Activated naive CD8-positive, alpha-beta T cell treated with anti-CD3 and anti-CD28 coated beads, Interleukin-2, amount 10 ng/mL, durations not matched to agents 7 days and 5 days (primary cell): ENCODE results near the gene IFNGR1. TPM values are rescaled to one million over a fixed set of nuclear protein-coding genes. Genes with fewer than 3 reads are reported as not detected.

Experiments used
- ATAC-seq: fragments of 150-1000 bp; cut with Tn5 transposase; one replicate; pipeline ENCODE4 v1.10.0; 2021; ENCODE audit warnings: low read depth, moderate library complexity
- POLR2A ChIA-PET: fragments of 350-600 bp; sonication (Branson Sonifier 250); formaldehyde crosslinking; loops from one replicate; lab custom pipeline; 2021; ENCODE audit warnings: antibody characterized with exemption; lab: Charles Lee
- DNase-seq: peaks from one replicate; pipeline ENCODE4 v3.0.0; 2021
- H3K27ac Mint-ChIP-seq: one replicate; pipeline ENCODE4 v1.8.0; 2022; ENCODE audit warnings: mild to moderate bottlenecking, mixed read lengths
- H3K27me3 Mint-ChIP-seq: one replicate; pipeline ENCODE4 v1.8.0; 2022; ENCODE audit warnings: mild to moderate bottlenecking, moderate library complexity, mixed read lengths
- H3K36me3 Mint-ChIP-seq: one replicate; pipeline ENCODE4 v1.8.0; 2021; ENCODE audit warnings: mild to moderate bottlenecking, mixed read lengths
- H3K4me1 Mint-ChIP-seq: one replicate; pipeline ENCODE4 v1.8.0; 2021; ENCODE audit warnings: mixed read lengths
- H3K4me3 Mint-ChIP-seq: one replicate; pipeline ENCODE4 v1.8.0; 2022; ENCODE audit warnings: mild to moderate bottlenecking, moderate library complexity, mixed read lengths
- H3K9me3 Mint-ChIP-seq: one replicate; pipeline ENCODE4 v1.8.0; 2021; ENCODE audit warnings: mixed read lengths
- total RNA-seq, 2 experiments: library from RNA; stranded (reverse); gene quantifications; one replicate each; pipeline ENCODE4 v1.2.3, GENCODE V29; 2021

The IFNGR1 gene
- total RNA-seq, 2 experiments from 2014 or later: 29.1 to 29.8 TPM

- Mint-ChIP-seq H3K27ac (no peak overlapping the region), H3K36me3 (peaks cover 4% of the 10 kb centered on the region), H3K4me3 (no peak overlapping the region), H3K4me1 (peaks cover 60% of the 10 kb centered on the region), H3K27me3 (peaks cover 10% of the 10 kb centered on the region), H3K9me3 (no peaks in the 10 kb centered on the region)
- DNase-seq (no peak), ATAC-seq (no peak)
- POLR2A ChIA-PET: no interaction called here
Observed at GRCh38 chr6:137230547-137230946, 11.4 kb upstream of the IFNGR1 start.

GRCh38 chr6:137229075-137229759, 10.0 kb upstream of the IFNGR1 start:
- POLR2A ChIA-PET: no interaction called here
- H3K4me3 Mint-ChIP-seq: no peak overlapping the region
- peaks cover 62% of the 10 kb centered on the region for H3K4me1 Mint-ChIP-seq

GRCh38 chr6:137227871-137228302, 8.7 kb upstream of the IFNGR1 start:
- H3K4me1 Mint-ChIP-seq: peaks cover 60% of the 10 kb centered on the region
- peaks cover 10% of the 10 kb centered on the region for H3K27me3 Mint-ChIP-seq
- H3K36me3 Mint-ChIP-seq: peaks cover 4% of the 10 kb centered on the region
- DNase-seq (no peak), ATAC-seq (no peak)
- H3K27ac Mint-ChIP-seq: no peak overlapping the region
- H3K9me3 Mint-ChIP-seq: no peaks in the 10 kb centered on the region
- POLR2A ChIA-PET: no interaction called here
- H3K4me3 Mint-ChIP-seq: no peak overlapping the region

More at GRCh38 chr6:137229075-137229759, 10.0 kb upstream of the IFNGR1 start:
- H3K27ac Mint-ChIP-seq: no peak overlapping the region
- no peaks in the 10 kb centered on the region for H3K9me3 Mint-ChIP-seq
- H3K27me3 Mint-ChIP-seq: peaks cover 10% of the 10 kb centered on the region
- no peak for DNase-seq
- H3K36me3 Mint-ChIP-seq: peaks cover 4% of the 10 kb centered on the region
- no peak for ATAC-seq

DNA sequence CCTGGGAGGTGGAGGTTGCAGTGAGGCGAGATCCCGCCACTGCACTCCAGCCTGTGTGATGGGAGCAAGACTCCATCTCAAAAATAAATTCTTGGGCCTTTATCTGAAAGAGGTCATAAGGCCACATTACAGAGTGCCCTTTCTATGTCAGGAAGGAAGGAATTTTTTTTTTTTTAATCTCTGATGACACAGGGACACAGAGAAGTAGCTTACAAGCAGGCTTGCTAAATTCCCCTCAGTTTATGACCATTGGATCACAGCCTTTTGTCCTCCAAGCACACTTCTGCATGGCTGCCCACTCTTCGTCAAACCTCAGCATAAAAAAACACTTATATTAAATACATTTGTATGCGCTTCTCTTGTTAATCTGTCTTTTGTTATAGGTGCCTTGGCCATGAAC, 7.5 kb upstream of the IFNGR1 start:
- peaks cover 4% of the 10 kb centered on the region for H3K36me3 Mint-ChIP-seq
- H3K4me1 Mint-ChIP-seq: peaks cover 52% of the 10 kb centered on the region
- no peak overlapping the region for H3K4me3 Mint-ChIP-seq
- POLR2A ChIA-PET: no interaction called here
- H3K27me3 Mint-ChIP-seq: peaks cover 10% of the 10 kb centered on the region
- no peak overlapping the region for H3K27ac Mint-ChIP-seq
- ATAC-seq: no peak
- no peak for DNase-seq
- no peaks in the 10 kb centered on the region for H3K9me3 Mint-ChIP-seq

- DNase-seq: no peak
- Mint-ChIP-seq H3K4me3 (peak overlapping the region; percentile 41), H3K9me3 (peaks cover 2% of the 10 kb centered on the region), H3K4me1 (peaks cover 40% of the 10 kb centered on the region), H3K36me3 (no peaks in the 10 kb centered on the region), H3K27ac (peak overlapping the region; percentile 67), H3K27me3 (peaks cover 10% of the 10 kb centered on the region)
- POLR2A ChIA-PET: interaction anchor here (1.5 to 1.8 kb wide), 2 partner anchors 9 kb away, joined by 3 to 11 read pairs; no protein-coding TSS in a partner anchor
- ATAC-seq: peak; percentile 32
Observed at GRCh38 chr6:137224799-137225198, 5.6 kb upstream of the IFNGR1 start.

DNA sequence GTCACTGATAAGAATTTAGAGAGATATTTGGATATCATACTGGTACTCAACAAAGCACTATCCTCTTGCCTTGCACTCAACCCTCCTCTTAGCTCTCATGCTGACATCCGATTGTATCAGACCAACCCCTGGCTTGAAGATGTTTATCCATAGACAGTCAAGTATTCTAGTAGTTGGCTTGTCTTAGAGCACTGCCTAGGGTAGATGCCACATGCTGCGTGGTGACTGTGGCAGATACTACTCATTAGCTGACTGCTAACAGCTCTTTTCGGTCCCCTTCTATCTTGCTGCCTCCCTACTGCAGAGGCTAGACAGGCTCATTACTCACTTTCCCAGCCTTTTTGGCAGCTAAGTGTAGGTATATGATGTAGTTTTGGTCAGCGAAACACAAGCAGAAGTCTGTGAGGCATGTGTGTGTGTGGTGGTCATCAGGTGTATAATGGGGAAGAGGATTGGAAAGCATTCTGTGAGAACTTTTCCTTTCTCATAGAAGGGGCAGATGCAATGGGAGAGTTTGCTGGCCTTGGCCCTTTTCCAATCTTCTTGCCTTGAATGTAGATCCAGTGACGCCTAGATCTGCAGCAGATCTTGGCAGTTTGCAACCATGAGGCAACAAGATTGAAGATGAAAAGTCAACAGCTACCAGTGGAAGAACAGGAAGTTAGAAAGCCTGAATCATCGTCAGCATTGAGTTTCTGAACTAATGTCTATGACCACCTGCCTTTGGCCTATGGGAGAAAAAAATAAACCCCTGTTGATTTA, 4.4 kb upstream of the IFNGR1 start:
- Mint-ChIP-seq H3K27ac (peak overlapping the region; percentile 11), H3K9me3 (peaks cover 2% of the 10 kb centered on the region), H3K27me3 (peaks cover 2% of the 10 kb centered on the region), H3K36me3 (no peaks in the 10 kb centered on the region), H3K4me1 (peaks cover 36% of the 10 kb centered on the region), H3K4me3 (no peak overlapping the region)
- POLR2A ChIA-PET: interaction anchor here (1.5 to 1.8 kb wide), 2 partner anchors 8 to 10 kb away, joined by 3 to 11 read pairs; no protein-coding TSS in a partner anchor
- no peak for DNase-seq
- no peak for ATAC-seq

DNA sequence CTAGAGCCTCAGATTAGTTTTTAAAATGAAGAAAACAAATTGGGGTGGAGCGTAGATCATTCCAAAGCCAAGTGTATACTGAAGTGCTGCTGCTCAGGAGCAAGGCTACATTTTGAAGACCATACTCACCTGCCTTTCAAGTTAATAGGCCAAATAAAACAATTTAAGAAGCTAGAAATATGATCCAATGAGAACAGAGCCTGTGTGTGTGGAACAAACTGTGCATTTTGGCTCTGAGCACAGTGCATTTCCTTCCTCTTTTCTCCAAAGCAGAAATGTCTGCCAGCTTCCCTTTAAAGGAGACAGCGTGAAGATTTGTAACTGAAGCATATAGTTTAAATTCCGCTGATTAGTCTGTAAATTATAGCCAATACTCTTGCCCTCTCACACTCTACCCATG, 3.2 kb upstream of the IFNGR1 start:
- Mint-ChIP-seq H3K27ac (no peak overlapping the region), H3K36me3 (peaks cover 1% of the 10 kb centered on the region), H3K27me3 (peaks cover 2% of the 10 kb centered on the region), H3K9me3 (peaks cover 2% of the 10 kb centered on the region), H3K4me1 (peaks cover 34% of the 10 kb centered on the region), H3K4me3 (no peak overlapping the region)
- DNase-seq: no peak
- ATAC-seq: no peak
- POLR2A ChIA-PET: no interaction called here

DNA sequence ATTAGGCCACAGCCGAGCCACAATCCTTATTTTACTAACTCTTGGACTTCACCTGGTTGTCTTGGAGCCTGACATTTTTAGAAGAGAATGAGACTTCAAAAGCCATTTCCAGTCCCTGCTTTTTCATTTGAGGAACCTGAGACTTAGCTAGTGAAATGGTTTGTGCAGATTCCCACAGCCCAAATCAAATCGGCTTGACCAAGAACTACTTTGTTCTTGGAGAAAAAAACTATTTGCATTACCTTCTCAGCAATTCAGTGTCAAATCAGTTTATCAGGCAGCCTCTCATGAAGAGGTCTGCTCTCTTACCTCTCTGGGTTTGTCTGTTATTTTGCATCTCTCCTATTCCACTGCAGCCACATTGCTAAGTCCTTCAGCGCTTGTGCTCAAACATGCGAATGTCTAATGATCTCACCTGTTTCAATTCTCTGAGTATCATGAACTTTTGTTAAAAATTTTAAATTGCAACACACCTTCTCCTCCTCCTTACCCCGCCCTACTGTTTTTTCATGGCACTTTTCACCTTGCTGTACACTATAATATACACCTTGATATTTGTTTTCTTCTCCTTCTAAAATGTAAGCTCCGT, 573 bp upstream of the IFNGR1 start:
- H3K27me3 Mint-ChIP-seq: peaks cover 2% of the 10 kb centered on the region
- ATAC-seq: no peak

GRCh38 chr6:137218473-137218916, 690 bp downstream of the IFNGR1 start:
- DNase-seq (no peak), ATAC-seq (peak; percentile 62)
- Mint-ChIP-seq H3K9me3 (peaks cover 7% of the 10 kb centered on the region), H3K27ac (peak overlapping the region; percentile 97), H3K36me3 (peaks cover 13% of the 10 kb centered on the region), H3K27me3 (peaks cover 2% of the 10 kb centered on the region), H3K4me1 (peaks cover 27% of the 10 kb centered on the region), H3K4me3 (peak overlapping the region; percentile 98)
- POLR2A ChIA-PET: no interaction called here

More for the DNA sequence above, 573 bp upstream of the IFNGR1 start:
- no peak for DNase-seq
- Mint-ChIP-seq H3K4me3 (peak overlapping the region; percentile 98), H3K27ac (peak overlapping the region; percentile 92), H3K36me3 (peaks cover 7% of the 10 kb centered on the region), H3K9me3 (peaks cover 2% of the 10 kb centered on the region), H3K4me1 (peaks cover 38% of the 10 kb centered on the region)
- POLR2A ChIA-PET: interaction anchor here (1.2 to 1.6 kb wide), 3 partner anchors 54 to 1767 kb away, joined by 3 to 4 read pairs (median 4); no protein-coding TSS in a partner anchor

GRCh38 chr6:137217801-137218472, 1.2 kb downstream of the IFNGR1 start:
- Mint-ChIP-seq H3K36me3 (peaks cover 17% of the 10 kb centered on the region), H3K4me1 (peaks cover 29% of the 10 kb centered on the region)

GRCh38 chr6:137216875-137217553, 2.2 kb downstream of the IFNGR1 start:
- no peak for DNase-seq
- Mint-ChIP-seq H3K27me3 (peaks cover 2% of the 10 kb centered on the region), H3K27ac (no peak overlapping the region), H3K9me3 (peaks cover 13% of the 10 kb centered on the region), H3K36me3 (peaks cover 24% of the 10 kb centered on the region), H3K4me3 (no peak overlapping the region), H3K4me1 (peaks cover 30% of the 10 kb centered on the region)
- POLR2A ChIA-PET: no interaction called here
- no peak for ATAC-seq

More at GRCh38 chr6:137217801-137218472, 1.2 kb downstream of the IFNGR1 start:
- H3K27me3 Mint-ChIP-seq: peaks cover 2% of the 10 kb centered on the region
- ATAC-seq (no peak), DNase-seq (no peak)
- H3K4me3 Mint-ChIP-seq: peak overlapping the region; percentile 98
- peak overlapping the region; percentile 97 for H3K27ac Mint-ChIP-seq
- H3K9me3 Mint-ChIP-seq: peaks cover 11% of the 10 kb centered on the region
- POLR2A ChIA-PET: no interaction called here

- no peak overlapping the region for H3K27ac Mint-ChIP-seq
- no peak for DNase-seq
- H3K4me3 Mint-ChIP-seq: no peak overlapping the region
- peaks cover 13% of the 10 kb centered on the region for H3K9me3 Mint-ChIP-seq
- peaks cover 30% of the 10 kb centered on the region for H3K4me1 Mint-ChIP-seq
- peaks cover 33% of the 10 kb centered on the region for H3K36me3 Mint-ChIP-seq
- POLR2A ChIA-PET: interaction anchor here (0.7 kb wide), 1 partner anchor 8 kb away, joined by 3 read pairs; no protein-coding TSS in a partner anchor
- peaks cover 2% of the 10 kb centered on the region for H3K27me3 Mint-ChIP-seq
- ATAC-seq: no peak
Observed at GRCh38 chr6:137216106-137216505, 3.1 kb downstream of the IFNGR1 start.
